A673 (cell line): ENCODE data around the gene ZNF672. TPM values are rescaled to one million over a fixed set of nuclear protein-coding genes. Genes with fewer than 3 reads are reported as not detected.
A peak's percentile ranks its signal among the peaks of the same experiment; 100 is the strongest.

Experiments
- BruUV-seq: library from RNA; stranded (reverse); fragments of 400-500 nt; replicated peaks from 2 replicates; lab custom pipeline; 2021; lab: Mats Ljungman, UMichigan
- CTCF ChIA-PET: fragments of 300-600 bp; sonication (Branson Sonifier 250); formaldehyde crosslinking; loops from one replicate; lab custom pipeline; 2022; ENCODE audit warnings: antibody characterized with exemption; lab: Charles Lee
- POLR2A ChIA-PET: fragments of 300-600 bp; sonication (Branson Sonifier 250); formaldehyde crosslinking; loops from one replicate; lab custom pipeline; 2022; ENCODE audit warnings: antibody characterized with exemption; ENCODE audit not compliant: low non-redundant PET; lab: Charles Lee
- DNase-seq: peaks from one replicate; pipeline ENCODE4 v3.0.0-alpha.2; 2015; ENCODE audit warnings: low spot score
- H3K27ac ChIP-seq: fragments of 200-600 bp; sonication (generic); 2 replicates; pipeline ENCODE4 v1.5.1; 2016; ENCODE audit warnings: mixed run types, low read depth, mild to moderate bottlenecking, mixed read lengths, antibody characterized with exemption, low read length; ENCODE audit not compliant: poor library complexity, severe bottlenecking
- H3K27me3 ChIP-seq: fragments of 200-600 bp; sonication (generic); replicated peaks from 2 replicates; pipeline ENCODE4 v1.6.1; 2017; ENCODE audit warnings: mixed run types, low read depth, mild to moderate bottlenecking, mixed read lengths, antibody characterized with exemption, low read length; ENCODE audit not compliant: insufficient read depth, poor library complexity
- H3K36me3 ChIP-seq: fragments of 200-600 bp; sonication (generic); 2 replicates; pipeline ENCODE4 v1.6.1; 2016; ENCODE audit warnings: mixed run types, mild to moderate bottlenecking, mixed read lengths, antibody characterized with exemption, low read length; ENCODE audit not compliant: insufficient read depth, poor library complexity, severe bottlenecking
- H3K4me1 ChIP-seq: fragments of 200-600 bp; sonication (generic); 2 replicates; pipeline ENCODE4 v1.6.1; 2017; ENCODE audit warnings: mixed run types, mild to moderate bottlenecking, mixed read lengths, antibody characterized with exemption, low read length; ENCODE audit not compliant: insufficient read depth, poor library complexity, severe bottlenecking
- H3K4me3 ChIP-seq: fragments of 200-600 bp; sonication (generic); 2 replicates; pipeline ENCODE4 v1.5.1; 2016; ENCODE audit warnings: low read depth, mixed run types, mild to moderate bottlenecking, mixed read lengths, low read length; ENCODE audit not compliant: poor library complexity, severe bottlenecking
- H3K9me3 ChIP-seq: fragments of 200-600 bp; sonication (generic); 2 replicates; pipeline ENCODE4 v1.6.1; 2016; ENCODE audit warnings: mixed run types, low read depth, mild to moderate bottlenecking, mixed read lengths, antibody characterized with exemption, low read length; ENCODE audit not compliant: poor library complexity, severe bottlenecking
- EZH2 ChIP-seq: fragments of 200-600 bp; sonication (generic); IDR thresholded peaks from 2 replicates; pipeline ENCODE4 v1.6.1; 2017; ENCODE audit warnings: borderline replicate concordance, low read depth, mild to moderate bottlenecking, mixed read lengths, antibody characterized with exemption, low read length; ENCODE audit not compliant: poor library complexity, severe bottlenecking
- intact Hi-C: fragments of 100-400 bp; cut with micrococcal nuclease; formaldehyde crosslinking; loops from one replicate; pipeline ENCODE4 v1.10.0; 2022; ENCODE audit not compliant: unreplicated experiment
- total RNA-seq: library from RNA; stranded (reverse); gene quantifications from 2 replicates; pipeline ENCODE4 v1.2.3, GENCODE V29; 2021
- TF ChIP-seq, protein P1 (sequence below): fragments of 300-800, 200-600 bp; sonication (generic); conservative IDR thresholded peaks from 2 replicates; pipeline ENCODE4 v1.5.1; 2017; ENCODE audit warnings: low read depth, mild to moderate bottlenecking, antibody characterized with exemption, low read length, moderate library complexity, mixed read lengths

ZNF672 gene
- total RNA-seq, 1 experiment from 2014 or later = 21.6 TPM

DNA sequence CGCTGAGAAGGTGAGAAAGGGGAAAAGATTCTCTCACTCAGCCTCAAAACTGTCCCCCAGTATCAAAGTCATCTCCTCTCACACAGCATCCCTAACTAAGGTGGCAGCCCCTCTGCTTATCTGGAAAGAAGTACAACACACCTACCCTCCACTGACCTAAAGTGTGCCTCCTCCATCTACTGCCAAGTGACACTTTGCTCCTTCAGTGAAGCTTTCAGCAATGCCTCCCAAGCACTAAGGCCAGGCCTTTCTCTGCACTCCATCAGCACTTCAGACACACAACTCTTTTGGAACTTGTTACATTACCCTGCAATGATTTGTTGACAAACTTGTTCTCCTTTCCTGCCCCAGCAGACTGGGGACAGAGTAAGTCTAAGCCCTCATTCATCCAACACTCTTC is 13.7 kb upstream of the ZNF672 start:
- H3K4me3 ChIP-seq = peak overlapping the region; percentile 72
- ChIA-PET CTCF (no interaction called here), POLR2A (no interaction called here)
- H3K4me1 ChIP-seq = peaks cover 11% of the 10 kb centered on the region
- BruUV-seq = no TSS peak
- H3K9me3 ChIP-seq = no peaks in the 10 kb centered on the region
- TF ChIP-seq, protein P1, sequence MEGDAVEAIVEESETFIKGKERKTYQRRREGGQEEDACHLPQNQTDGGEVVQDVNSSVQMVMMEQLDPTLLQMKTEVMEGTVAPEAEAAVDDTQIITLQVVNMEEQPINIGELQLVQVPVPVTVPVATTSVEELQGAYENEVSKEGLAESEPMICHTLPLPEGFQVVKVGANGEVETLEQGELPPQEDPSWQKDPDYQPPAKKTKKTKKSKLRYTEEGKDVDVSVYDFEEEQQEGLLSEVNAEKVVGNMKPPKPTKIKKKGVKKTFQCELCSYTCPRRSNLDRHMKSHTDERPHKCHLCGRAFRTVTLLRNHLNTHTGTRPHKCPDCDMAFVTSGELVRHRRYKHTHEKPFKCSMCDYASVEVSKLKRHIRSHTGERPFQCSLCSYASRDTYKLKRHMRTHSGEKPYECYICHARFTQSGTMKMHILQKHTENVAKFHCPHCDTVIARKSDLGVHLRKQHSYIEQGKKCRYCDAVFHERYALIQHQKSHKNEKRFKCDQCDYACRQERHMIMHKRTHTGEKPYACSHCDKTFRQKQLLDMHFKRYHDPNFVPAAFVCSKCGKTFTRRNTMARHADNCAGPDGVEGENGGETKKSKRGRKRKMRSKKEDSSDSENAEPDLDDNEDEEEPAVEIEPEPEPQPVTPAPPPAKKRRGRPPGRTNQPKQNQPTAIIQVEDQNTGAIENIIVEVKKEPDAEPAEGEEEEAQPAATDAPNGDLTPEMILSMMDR = no peak
- no peak for TF ChIP-seq EZH2
- intact Hi-C loops = no loop called here
- DNase-seq = no peak
- H3K36me3 ChIP-seq = peaks cover 14% of the 10 kb centered on the region
- peak overlapping the region; percentile 95 for H3K27ac ChIP-seq
- no peaks in the 10 kb centered on the region for H3K27me3 ChIP-seq

GRCh38 chr1:248824701-248825100 is 13.3 kb upstream of the ZNF672 start:
- Histone ChIP-seq H3K27me3 (no peaks in the 10 kb centered on the region), H3K36me3 (peaks cover 14% of the 10 kb centered on the region), H3K4me1 (peaks cover 11% of the 10 kb centered on the region), H3K27ac (peak overlapping the region; percentile 95), H3K4me3 (peak overlapping the region; percentile 72), H3K9me3 (no peaks in the 10 kb centered on the region)
- ChIA-PET CTCF (interaction anchor here (0.6 to 1.7 kb wide), 2 partner anchors 13 to 82 kb away, joined by 3 to 8 read pairs; partner anchors contain the start of gene ZNF672), POLR2A (no interaction called here)
- no peak for TF ChIP-seq EZH2
- TF ChIP-seq, protein P1 = no peak
- no peak for DNase-seq
- intact Hi-C loops = no loop called here
- BruUV-seq = no TSS peak

DNA sequence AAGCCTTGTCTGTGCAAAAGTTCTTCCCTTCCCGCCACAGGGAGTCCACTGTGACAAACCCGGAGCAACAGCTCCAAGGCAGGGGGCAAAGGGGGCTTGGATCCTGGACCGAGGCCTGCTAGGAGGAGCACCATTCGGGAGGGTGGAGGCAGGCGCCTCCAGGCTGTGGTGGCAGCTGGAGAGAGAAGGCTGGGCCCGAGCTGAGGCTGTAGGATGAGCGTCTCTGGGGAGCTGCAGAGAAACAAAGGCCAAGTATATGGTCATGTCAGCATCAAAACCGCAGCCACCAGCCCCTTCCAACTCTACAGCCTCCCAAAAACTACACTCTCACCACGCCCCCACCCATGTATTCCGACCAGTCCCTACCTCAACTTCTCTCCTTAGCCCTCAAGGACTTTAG is 12.9 kb upstream of the ZNF672 start:
- Histone ChIP-seq H3K27me3 (no peaks in the 10 kb centered on the region), H3K27ac (peak overlapping the region; percentile 95), H3K9me3 (no peaks in the 10 kb centered on the region), H3K36me3 (peaks cover 11% of the 10 kb centered on the region), H3K4me1 (peaks cover 11% of the 10 kb centered on the region), H3K4me3 (peak overlapping the region; percentile 72)
- intact Hi-C loops = no loop called here
- ChIA-PET POLR2A (no interaction called here), CTCF (interaction anchor here (0.6 to 1.7 kb wide), 3 partner anchors 13 to 82 kb away, joined by 3 to 8 read pairs (median 7); partner anchors contain the start of gene ZNF672)
- TSS peak; percentile 47 for BruUV-seq
- no peak for DNase-seq
- TF ChIP-seq EZH2 = no peak
- TF ChIP-seq, protein P1 = no peak
